SK-MEL-5 (cell line): Measurements from ENCODE around the gene CCDC146. TPM values are rescaled to one million over a fixed set of nuclear protein-coding genes. Genes with fewer than 3 reads are reported as not detected.
"Not testable (repeated sequence)": the region's sequence is repeated elsewhere in the genome, so short reads cannot be mapped to it uniquely, and the experiment has no call there.

Experiments used
- DNase-seq: peaks from one replicate; pipeline ENCODE4 v3.0.0-alpha.2; 2016; ENCODE audit warnings: low read depth, low spot score
- in situ Hi-C: cut with HindIII; loops from 2 replicates; pipeline ENCODE4 v1.10.0; 2016; ENCODE audit warnings: low sequenced_read_pairs, high pct_unique_total_duplicates, low pct_unique_long_range_greater_than_20kb
- total RNA-seq: library from RNA; depleted of rRNA; stranded (reverse); fragments of >200 nt; shearing (Covaris generic); gene quantifications from 2 replicates; pipeline ENCODE4 v1.2.3, GENCODE V29; 2014

The CCDC146 gene
- total RNA-seq, 1 experiment from 2014 or later = 0.95 TPM

DNA sequence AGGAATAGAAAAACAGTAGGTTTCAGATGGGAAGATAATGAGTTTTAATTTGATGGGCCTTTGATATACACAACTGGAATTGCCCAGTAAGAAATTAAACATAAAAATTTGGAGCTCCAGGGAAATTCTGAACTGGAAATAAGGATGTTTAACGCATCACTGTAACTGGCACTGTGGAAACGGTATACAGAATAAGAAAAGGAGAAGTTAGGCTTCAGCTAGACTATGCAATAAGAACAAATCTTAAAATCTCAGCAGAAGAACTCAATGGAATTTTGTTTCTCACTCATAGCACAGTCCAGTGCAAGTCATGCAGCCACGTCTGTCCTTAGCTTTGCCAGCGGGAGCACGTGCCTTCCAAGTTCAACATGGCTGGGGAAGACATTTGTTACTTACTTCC is 130.1 kb downstream of the CCDC146 start:
- in situ Hi-C loops = no loop called here
- no peak for DNase-seq

DNA sequence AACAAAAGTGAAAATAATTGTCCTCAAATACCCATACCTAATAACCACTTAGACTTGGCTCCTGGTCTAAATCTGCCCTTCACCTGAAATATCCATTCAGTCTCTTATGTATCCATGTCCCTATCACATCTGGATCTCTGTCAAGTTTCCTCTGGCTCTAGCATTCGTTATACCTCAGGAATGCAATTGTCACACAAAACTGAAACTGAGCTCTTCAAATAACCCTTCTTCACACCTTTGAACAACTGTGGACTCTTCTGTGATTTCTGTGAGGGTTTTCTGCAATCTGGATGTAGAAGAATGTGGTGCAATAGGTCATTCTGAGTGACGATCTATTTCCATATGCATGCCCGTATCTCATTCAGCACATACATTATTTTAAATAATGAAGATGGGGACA is 130.7 kb downstream of the CCDC146 start:
- no peak for DNase-seq
- in situ Hi-C loops = no loop called here

DNA sequence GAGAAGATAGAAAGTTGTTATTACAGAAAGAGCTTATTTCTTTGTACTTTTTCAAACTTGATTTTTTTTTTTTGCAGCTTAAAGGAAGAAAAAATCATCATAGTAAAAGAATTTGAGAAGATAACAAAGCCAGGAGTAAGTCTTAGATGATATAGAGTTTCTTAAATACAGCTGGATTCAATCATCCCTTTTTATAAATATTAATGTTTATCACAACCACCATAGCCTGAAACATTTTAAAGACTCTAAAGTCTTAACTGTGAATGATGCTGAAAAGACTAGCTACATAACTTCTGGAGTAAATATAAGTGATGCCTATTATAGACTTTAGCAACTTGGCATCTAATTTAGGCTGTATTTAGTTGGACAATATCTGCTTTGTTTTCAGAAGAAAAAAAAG is 132.0 kb downstream of the CCDC146 start:
- DNase-seq = no peak

DNA sequence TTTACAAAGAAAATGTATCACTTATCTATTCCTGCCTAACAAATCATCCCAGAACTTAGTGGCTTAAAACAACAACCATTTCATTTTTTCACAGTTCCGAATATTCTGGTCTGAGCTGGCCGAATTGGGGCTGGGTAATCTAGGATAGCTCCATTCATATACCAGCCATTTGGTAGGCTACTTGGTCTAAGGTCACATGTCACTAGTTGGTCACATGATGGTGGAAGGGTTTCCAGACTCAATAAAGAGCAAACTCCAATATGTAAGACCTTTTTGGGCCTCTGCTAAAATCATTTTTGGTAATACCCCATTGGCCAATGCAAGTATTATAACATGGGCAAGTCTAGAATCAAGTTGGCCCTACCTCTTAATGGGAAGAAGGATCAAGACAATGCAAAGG is 132.5 kb downstream of the CCDC146 start:
- in situ Hi-C loops = no loop called here
- DNase-seq = no peak

More for the DNA sequence above, 132.0 kb downstream of the CCDC146 start:
- in situ Hi-C loops = no loop called here

DNA sequence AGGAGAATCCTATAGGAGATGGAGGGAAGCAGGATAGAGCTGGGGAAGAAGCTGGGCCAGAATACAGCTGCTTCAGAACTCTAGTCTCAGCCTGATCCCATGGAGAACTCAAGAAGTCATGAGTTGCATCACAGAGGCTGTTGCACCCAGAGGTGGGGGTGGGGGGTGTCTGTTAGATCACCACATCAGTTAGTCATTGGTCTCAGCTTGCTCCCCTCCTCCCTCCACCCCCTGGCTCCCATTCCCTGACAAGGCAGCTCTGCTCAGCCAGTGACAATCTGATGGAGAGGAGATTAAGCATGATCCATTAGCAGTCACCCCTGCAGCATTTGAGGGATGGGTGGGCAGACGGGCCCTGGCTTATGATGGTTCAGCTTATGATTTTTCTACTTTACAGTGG is 135.6 kb downstream of the CCDC146 start:
- in situ Hi-C loops = no loop called here
- no peak for DNase-seq

DNA sequence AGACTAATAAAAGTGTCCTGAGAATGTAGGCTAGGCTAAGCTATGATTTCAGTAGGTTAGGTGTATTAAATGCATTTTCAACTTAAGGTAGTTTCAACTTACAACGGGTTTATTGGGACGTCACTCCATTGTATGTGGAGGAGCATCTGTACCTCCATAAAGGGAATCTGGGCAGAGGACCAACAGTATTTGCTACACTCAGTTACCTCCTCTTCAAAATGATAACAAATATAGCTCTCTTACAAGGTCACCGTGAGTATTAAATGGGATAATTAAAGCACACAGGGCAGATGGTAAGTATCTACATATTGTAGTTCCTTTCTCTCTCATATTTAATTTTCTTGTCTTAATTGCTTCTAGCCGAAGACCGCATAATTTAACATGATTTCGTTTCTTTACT is 136.2 kb downstream of the CCDC146 start:
- in situ Hi-C loops = no loop called here
- DNase-seq = no peak

DNA sequence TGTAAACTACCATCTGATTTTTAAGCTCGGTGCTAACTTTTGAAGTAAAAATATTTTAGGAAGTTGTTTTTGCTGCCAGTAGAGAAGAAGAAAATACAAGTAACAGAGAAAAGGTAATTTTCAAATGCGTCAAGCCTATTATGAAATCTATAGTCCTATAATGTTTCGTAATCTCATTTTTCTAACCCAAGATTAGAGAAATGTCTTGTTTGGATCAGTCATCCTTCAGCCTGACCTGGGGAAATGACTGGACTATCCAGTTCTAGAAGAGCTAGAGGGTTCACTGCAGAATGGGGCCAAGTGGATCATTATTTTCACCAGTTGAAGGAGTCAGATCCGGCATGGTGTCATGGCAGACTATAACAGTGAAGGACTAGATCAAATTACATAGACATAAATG is 139.9 kb downstream of the CCDC146 start:
- no peak for DNase-seq
- in situ Hi-C loops = no loop called here

DNA sequence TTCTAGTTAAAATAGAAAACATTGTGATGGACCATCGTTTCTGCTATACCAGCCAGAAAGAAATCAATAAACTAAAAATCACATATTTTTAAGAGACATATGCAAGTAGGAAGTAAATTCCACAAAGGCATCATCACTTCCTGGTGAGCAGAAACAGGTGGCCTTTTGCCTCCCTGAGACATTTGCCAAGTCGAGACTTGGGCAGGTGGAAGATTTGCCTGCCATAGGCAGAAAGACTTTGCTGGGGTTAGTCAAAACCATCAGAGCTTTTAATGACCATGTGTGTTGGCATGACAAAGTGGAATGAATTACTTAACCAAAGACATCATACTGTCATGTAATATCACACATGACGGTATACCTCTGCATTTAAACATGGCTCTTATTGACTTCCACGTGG is 143.3 kb downstream of the CCDC146 start:
- DNase-seq = no peak
- in situ Hi-C loops = no loop called here

DNA sequence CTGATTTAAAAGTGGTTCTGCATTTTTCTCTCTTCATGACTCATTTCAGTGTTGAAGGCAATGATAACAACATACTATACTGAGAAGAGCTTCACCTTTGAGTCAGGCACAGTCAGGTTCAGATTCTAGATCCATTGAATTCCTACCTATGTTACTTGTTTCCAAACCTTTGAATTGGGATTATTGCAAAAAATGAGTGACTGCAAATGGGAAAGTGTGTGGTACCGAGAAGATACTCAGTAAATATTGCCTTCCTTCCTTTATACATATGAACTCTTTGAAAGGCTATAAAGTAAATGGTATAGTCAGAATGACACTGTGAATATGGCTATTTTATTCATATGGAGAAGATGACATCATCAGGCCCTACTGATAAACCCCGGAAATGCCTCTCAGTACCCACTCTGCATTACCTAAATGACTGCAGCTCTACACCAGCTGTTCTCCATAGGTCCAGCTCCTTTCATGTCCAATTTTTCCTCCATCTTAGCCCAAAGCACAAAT is 143.9 kb downstream of the CCDC146 start:
- DNase-seq = no peak
- in situ Hi-C loops = no loop called here

DNA sequence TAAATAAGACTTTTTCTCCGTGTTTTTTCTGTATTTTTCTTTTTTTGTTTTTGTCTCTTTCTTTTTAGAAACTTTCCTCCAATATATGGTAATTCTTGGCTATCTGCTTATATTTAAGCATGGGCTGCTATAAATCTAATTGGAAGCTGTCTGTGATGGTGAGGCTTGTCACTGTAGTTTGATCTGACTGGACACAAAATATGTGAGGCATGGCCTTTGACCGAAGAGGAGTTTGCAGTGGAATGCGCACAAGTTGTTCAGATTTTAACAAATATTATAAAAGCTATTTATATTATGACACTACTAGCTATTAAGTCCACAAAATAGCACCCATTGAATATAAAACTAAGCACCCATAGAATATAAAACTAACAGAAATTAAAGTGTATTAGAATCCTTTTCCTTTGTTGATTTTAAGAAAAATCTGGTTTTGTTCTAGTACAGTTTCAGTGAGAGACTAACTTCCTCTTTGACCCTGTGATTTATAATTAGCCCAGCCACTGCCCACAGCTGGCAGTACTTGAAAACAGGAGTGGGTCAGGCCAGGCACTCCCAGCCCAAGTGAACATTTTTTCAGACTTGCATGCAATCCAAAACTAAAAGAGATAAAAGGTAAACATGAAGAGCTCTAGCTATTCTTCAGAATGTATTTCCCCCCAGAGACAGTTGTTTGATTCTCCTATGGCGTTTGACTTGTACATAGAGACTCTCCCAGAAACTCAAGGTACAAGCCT is 147.1 kb downstream of the CCDC146 start:
- DNase-seq = no peak
- in situ Hi-C loops = no loop called here

DNA sequence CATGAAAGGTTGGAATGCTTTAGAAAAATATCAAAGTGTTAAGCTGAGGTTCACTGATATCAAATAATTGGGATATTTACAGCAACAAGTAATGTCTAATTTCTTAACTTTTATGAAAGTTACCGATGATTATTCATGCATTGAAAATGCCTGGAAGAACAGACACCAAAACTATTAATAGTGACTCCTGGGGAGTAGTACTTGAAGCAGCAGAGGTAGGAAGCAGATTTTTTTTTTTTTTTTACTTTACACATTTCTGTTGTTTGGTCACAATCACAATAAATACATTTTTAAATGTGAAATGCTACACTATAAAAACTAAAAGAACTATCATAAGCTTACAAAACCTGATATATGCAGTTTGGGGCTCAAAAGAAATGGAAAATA is 147.7 kb downstream of the CCDC146 start:
- in situ Hi-C loops = no loop called here

DNA sequence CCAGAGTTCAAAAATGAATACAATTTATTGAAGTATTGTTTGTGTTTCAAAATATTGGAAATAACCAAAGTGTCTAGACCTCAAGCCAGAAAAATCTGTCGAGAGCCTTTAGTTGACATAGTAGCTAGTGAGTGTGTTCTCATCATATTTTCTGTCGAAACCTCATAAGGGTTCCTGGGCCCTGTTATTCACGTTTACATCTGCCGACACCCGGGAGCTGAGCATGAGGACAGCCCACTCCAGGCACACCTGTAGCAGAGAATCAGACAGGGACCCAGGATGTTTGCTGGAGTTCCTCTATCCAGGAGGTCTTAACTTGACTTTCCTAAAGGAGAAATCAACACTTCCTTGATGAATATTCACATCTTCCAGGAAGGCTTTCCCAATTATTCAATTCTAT is 149.4 kb downstream of the CCDC146 start:
- no peak for DNase-seq
- in situ Hi-C loops = no loop called here

More for the DNA sequence above, 147.7 kb downstream of the CCDC146 start:
- DNase-seq = no peak

DNA sequence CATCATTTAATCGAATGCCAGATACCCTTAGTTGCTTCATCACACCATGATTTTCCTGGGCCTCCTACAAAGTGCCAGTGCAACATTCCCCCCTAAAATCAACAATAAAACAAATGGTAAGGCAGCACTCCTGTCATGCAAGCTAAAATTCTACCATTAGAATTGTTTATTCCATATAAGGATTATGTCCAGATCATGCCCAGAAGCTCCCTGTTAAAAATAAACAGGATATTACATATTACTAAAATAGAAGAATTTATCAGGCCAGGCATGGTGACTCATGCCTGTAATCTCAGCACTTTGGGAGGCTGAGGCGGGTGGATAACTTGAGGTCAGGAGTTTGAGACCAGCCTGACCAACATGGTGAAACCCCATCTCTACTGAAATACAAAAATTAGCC is 153.2 kb downstream of the CCDC146 start:
- not testable (repeated sequence) for DNase-seq

DNA sequence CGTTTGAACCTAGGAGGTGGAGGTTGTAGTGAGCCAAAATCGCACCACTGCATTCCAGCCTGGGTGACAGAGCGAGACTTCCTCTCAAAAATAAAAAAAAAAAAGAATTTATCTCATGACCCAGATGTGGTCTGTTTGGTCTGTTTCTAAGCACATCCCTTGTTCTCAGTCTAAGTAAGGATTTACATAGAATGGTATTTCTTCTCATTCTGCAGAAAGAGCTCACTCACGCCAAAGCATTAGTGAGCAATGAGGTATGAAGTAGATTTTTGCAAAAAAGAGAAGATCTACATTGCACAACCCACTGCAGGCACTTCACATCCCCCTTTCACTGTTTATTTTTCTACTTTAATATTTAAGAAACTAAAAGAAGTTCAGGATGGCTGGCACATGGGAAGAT is 153.7 kb downstream of the CCDC146 start:
- no peak for DNase-seq
- in situ Hi-C loops = no loop called here

More for the DNA sequence above, 153.2 kb downstream of the CCDC146 start:
- in situ Hi-C loops = not testable (repeated sequence)

DNA sequence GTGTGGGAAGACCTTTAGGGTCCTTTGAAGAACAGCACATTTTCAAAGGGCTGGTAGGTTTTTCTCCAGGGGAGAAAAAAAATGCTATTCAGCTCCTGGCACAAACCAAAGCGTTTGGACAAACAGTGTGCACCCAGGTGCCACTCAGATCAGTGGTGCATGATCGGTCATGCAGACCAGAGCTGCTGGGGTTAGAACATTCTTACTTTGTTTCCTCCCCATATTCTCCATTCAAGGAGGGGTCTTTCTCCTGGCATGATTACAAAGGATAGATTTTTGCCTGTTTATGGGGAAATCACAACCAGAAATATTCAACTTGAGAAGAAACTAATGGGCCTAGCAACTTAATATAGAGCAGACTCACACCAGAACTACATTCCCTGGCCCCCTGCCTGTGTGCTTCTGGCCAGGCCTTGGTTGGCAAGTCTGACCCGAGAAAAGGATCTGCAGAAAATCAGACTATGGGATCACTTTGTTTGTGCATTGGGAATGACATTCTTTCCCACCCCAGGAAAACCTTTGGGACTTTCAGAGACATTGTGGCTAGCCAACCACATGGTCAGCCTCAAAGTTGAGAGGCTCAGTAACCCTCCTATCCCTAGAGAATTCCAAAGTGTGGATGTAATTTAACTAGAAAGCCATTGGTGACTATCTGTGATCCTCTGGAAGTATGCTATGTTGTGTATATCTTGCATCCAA is 159.5 kb downstream of the CCDC146 start:
- in situ Hi-C loops = no loop called here
- no peak for DNase-seq

DNA sequence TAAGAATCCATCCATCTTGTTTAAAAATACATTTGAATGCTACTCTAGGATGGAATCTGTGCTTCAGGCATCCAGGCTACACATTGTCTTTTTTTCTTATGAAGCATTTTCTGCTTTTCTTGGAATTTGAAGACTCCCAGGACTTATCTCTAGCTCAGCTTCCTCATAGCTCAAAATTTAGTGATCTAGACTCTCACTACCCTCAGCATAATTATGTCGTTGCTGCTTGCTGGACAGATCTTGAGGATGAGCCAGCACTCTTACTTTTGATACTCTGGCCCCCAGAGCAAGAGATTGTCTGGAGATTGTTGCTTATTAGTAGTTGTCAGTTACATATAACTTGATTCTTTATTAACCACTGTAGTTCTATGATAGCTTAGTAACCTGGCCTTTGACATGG is 160.5 kb downstream of the CCDC146 start:
- in situ Hi-C loops = no loop called here
- DNase-seq = no peak

DNA sequence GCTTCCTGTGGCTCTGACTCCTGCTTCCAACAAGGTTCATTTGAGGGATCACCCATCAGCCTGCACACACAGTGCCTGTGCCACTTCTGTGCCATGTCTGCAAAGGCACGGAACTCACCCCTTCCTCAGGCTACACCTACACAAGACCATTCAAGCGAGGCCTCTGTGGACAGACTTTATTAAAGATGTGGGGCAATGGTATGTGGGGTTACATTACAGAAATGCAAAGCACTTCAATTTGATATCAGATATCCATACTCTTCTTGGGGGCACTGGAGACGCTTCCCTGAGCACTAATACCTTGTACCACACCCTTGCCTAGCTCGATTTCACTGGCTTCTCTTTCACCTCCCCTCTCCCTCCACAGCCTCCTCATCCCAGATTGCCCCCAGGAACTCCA is 161.6 kb downstream of the CCDC146 start:
- in situ Hi-C loops = no loop called here
- DNase-seq = no peak

DNA sequence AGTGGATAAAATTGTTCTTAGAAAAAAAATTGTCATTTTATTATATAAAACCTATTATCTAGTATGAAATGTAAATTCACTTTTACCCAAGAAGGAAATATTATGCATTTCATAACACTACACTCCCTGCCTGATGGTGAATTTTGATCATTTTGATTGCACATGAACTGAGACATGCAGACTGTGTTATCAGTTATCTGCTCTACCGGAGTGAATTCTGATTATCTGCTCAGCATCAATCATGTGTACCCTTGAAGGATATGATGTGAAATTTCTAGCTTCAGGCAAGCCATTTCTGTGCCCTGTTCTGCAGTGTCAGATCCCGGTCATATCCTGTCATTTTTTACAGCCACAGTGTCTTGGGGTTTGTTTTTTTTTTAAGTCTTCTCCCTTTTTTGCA is 162.2 kb downstream of the CCDC146 start:
- in situ Hi-C loops = no loop called here
- DNase-seq = no peak

DNA sequence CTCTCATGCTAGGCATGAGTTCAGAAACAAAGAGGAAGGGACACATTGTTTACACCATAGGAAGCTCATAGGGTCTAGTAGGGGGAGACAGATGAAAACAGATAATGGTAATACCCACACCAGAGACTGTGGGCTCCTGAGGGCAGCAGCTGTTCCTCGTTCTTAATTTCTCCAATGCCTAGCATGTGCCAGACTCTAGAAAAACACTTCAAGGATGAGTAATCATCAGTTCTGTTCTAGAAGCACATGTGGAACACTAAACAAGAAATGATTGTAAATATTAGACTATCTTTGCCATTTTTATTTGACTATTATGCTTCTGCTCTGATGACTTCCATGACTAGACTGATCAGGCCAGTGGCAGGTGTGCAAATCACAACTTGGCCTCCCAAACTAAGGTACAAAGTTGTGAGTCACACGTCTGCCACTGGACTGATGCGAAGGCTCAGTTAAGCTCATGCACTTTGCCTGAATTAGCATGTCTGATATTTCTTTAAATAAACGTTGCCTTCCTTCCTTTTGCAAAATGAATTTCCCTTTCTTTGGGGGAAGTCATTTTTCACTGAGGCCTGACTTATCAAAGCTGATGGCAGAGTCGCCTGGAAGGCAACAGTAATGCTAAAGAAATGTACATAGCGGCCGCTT is 166.4 kb downstream of the CCDC146 start:
- in situ Hi-C loops = no loop called here
- no peak for DNase-seq
